ENCODE data around the gene LRRC18. TPM values are rescaled to one million over a fixed set of nuclear protein-coding genes. Genes with fewer than 3 reads are reported as not detected.

LRRC18 gene
- total and polyA plus RNA-seq, 8 donors, result 0.46 to 2.6 (median 0.72) TPM; not detected in 5

DNA sequence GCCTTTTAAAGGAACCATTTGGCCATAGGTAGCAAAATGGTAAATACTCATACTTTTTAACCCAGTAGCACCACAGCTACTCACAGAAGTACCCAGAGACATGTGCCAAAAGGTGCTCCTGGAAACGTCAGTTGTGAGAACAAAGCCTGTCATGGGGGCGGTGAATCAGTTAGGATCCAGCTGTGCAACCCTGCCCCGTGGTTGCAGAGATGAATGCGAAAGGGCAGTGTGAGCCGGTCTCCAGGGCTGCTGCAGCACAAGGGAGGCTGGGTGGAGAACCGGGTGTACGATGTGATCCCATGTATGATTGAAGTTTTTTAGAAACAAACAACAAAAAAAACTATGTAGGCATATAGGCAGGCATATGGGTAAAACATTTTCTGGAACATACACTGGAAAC lies 1.3 kb upstream of the LRRC18 start:
- DNase-seq, result no peak
- Histone ChIP-seq H3K4me1 (no peaks in the 10 kb centered on the region), H3K9me3 (no peaks in the 10 kb centered on the region), H3K36me3 (no peaks in the 10 kb centered on the region), H3K4me3 (no peak overlapping the region), H3K27me3 (no peaks in the 10 kb centered on the region), H3K27ac (no peak overlapping the region)
- WGBS, 5 donors, result 77 to 82% (median 80%) methylated on average over 7 of the region's 7 CpGs
- intact Hi-C loops (cut with DNase I; ENCODE audit: low total_unique reads), result no loop called here
- TF ChIP-seq POLR2AphosphoS5 (IDR thresholded peaks at IDR 0.05) (no peak), POLR2A (IDR thresholded peaks at IDR 0.05) (no peak), EP300 (IDR thresholded peaks at IDR 0.05) (no peak)
- TF ChIP-seq, protein P1, sequence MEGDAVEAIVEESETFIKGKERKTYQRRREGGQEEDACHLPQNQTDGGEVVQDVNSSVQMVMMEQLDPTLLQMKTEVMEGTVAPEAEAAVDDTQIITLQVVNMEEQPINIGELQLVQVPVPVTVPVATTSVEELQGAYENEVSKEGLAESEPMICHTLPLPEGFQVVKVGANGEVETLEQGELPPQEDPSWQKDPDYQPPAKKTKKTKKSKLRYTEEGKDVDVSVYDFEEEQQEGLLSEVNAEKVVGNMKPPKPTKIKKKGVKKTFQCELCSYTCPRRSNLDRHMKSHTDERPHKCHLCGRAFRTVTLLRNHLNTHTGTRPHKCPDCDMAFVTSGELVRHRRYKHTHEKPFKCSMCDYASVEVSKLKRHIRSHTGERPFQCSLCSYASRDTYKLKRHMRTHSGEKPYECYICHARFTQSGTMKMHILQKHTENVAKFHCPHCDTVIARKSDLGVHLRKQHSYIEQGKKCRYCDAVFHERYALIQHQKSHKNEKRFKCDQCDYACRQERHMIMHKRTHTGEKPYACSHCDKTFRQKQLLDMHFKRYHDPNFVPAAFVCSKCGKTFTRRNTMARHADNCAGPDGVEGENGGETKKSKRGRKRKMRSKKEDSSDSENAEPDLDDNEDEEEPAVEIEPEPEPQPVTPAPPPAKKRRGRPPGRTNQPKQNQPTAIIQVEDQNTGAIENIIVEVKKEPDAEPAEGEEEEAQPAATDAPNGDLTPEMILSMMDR (IDR thresholded peaks at IDR 0.05), result no peak

DNA sequence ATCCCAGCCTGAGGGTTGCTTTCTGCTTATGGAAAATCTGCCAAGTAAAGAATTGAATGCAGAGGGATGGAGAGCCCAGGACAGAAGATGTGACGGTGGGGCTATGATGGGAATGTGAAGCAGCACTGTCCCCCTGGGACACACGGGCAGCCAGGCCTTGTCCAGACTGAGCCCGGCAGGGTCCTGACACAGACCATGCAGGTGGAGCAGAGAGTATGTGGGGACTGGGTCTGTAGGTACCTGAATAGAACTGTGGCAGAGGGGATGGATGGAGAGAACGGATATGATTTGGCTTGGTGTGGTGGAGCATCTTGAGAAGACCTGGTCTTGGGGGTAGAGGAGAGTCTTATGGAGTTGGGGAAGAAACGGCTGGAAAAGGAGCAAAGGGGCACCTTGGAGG lies 732 bp upstream of the LRRC18 start:
- intact Hi-C loops (cut with DNase I; ENCODE audit: low total_unique reads), result no loop called here

DNA sequence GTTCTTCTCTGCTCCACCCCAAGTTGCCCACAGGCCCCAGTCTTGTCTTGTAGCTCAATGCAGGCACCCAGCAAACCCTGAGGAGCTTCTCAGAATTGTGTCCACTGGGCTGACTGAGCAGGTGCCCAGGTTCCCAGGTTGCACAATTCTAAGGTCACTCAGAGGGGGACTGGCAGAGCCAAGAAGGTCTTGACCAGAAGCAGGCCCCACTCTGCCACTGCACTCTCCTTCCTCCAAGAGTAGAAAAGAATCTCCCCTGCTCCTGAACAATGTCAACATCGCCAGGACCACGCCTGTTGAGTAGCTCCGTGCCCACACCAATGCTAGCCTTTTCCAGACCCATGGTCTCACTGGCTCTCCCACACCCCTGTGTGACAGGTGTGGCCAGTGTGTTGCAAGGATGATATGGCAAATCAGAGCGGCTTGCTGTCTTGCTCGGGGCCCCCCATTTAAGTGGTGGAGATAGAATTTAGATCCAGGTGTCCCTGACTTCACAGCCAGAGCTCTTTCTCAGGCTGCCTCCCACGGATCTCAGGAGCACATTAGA lies 577 bp downstream of the LRRC18 start:
- intact Hi-C loops (cut with DNase I; ENCODE audit: low total_unique reads), result no loop called here
- peak in 1 of 2 donors; percentile 34 for DNase-seq
- Histone ChIP-seq H3K27me3 (no peaks in the 10 kb centered on the region), H3K4me1 (no peaks in the 10 kb centered on the region), H3K27ac (no peak overlapping the region), H3K4me3 (no peak overlapping the region), H3K9me3 (no peaks in the 10 kb centered on the region), H3K36me3 (no peaks in the 10 kb centered on the region)
- 34 to 65% (median 56%) methylated on average over 6 of the region's 6 CpGs for WGBS, 5 donors
- TF ChIP-seq POLR2A (IDR thresholded peaks at IDR 0.05) (no peak), POLR2AphosphoS5 (IDR thresholded peaks at IDR 0.05) (no peak), EP300 (IDR thresholded peaks at IDR 0.05) (no peak)
- TF ChIP-seq, protein P1 (IDR thresholded peaks at IDR 0.05), result no peak

More for the DNA sequence above, 732 bp upstream of the LRRC18 start:
- Histone ChIP-seq H3K36me3 (no peaks in the 10 kb centered on the region), H3K27ac (no peak overlapping the region), H3K4me1 (no peaks in the 10 kb centered on the region), H3K9me3 (no peaks in the 10 kb centered on the region), H3K27me3 (no peaks in the 10 kb centered on the region), H3K4me3 (no peak overlapping the region)
- no peak for TF ChIP-seq EP300 (IDR thresholded peaks at IDR 0.05)
- TF ChIP-seq, protein P1 (IDR thresholded peaks at IDR 0.05), result no peak
- no peak for TF ChIP-seq POLR2A (IDR thresholded peaks at IDR 0.05)
- no peak for TF ChIP-seq POLR2AphosphoS5 (IDR thresholded peaks at IDR 0.05)
- DNase-seq, result no peak
- WGBS, 5 donors, result 89 to 94% (median 91%) methylated on average over 5 of the region's 5 CpGs

DNA sequence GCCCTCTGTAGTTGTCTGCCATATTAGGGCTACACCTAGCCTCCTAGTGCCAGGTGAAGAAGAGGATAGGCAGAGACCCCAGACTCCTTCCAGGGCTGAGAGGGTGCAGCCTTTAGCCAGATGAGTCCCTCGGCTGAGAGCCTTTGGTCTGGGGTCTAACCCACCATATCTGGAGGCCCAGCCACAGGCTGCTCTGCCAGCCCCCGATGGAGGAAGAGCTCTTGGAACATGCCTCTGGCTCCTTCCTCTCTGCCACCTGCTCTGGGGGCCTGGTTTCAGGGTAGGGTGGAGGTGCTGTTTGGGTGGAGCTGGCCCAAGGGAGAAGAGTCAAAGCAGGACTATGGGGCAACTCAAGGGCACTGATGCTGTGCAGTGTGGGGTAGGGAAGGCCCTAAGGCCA lies 1.4 kb downstream of the LRRC18 start:
- DNase-seq, result no peak
- TF ChIP-seq POLR2A (IDR thresholded peaks at IDR 0.05), result no peak
- no peak for TF ChIP-seq EP300 (IDR thresholded peaks at IDR 0.05)
- TF ChIP-seq, protein P1 (IDR thresholded peaks at IDR 0.05), result no peak
- no peak for TF ChIP-seq POLR2AphosphoS5 (IDR thresholded peaks at IDR 0.05)

More for the DNA sequence above, 1.4 kb downstream of the LRRC18 start:
- H3K36me3 ChIP-seq, result no peaks in the 10 kb centered on the region
- no peaks in the 10 kb centered on the region for H3K4me1 ChIP-seq
- 83 to 92% (median 88%) methylated on average over 2 of the region's 2 CpGs for WGBS, 5 donors
- H3K27me3 ChIP-seq, result no peaks in the 10 kb centered on the region
- H3K27ac ChIP-seq, result no peak overlapping the region
- no peak overlapping the region for H3K4me3 ChIP-seq
- intact Hi-C loops (cut with DNase I; ENCODE audit: low total_unique reads), result no loop called here
- no peaks in the 10 kb centered on the region for H3K9me3 ChIP-seq
